ENCODE results near the gene CD300LD.

GRCh38 chr17:74541176-74542111 lies 50.6 kb downstream of the CD300LD start:
- TF ChIP-seq CTCF (IDR thresholded peaks at IDR 0.05 in 8 of 11, conservative IDR thresholded peaks at IDR 0.05 in 3 of 11) = no peak
- TF ChIP-seq POLR2A (IDR thresholded peaks at IDR 0.05) = no peak
- no peak for TF ChIP-seq POLR2AphosphoS5 (IDR thresholded peaks at IDR 0.05)

Data from spleen (tissue), 7 donors.